Measurements from ENCODE around the gene ATG9B. TPM values are rescaled to one million over a fixed set of nuclear protein-coding genes. Genes with fewer than 3 reads are reported as not detected.

ATG9B gene
- total and polyA plus RNA-seq, 2 of the 13 experiments (the other 11 are each of a cell fraction or from before 2014, with no cell fraction given): 0.24 TPM; not detected in 1

GRCh38 chr7:151057989-151058780 lies 33.9 kb upstream of the ATG9B start (continued):
- no peak for TF ChIP-seq ZBTB4 (CRISPR knock-in tag; IDR thresholded peaks at IDR 0.05; ENCODE audit: borderline replicate concordance)
- TF ChIP-seq SRSF4 (IDR thresholded peaks at IDR 0.05; ENCODE audit: low read depth, low read length, poor library complexity, severe bottlenecking): no peak
- TF ChIP-seq CCDC6 (CRISPR knock-in tag; IDR thresholded peaks at IDR 0.05): peak; percentile 83
- peak; percentile 51 for TF ChIP-seq TBL1XR1 (IDR thresholded peaks at IDR 0.05; ENCODE audit: borderline replicate concordance, low read length, partially characterized antibody)
- no peak for TF ChIP-seq GZF1 (CRISPR knock-in tag; IDR thresholded peaks at IDR 0.05)
- peak; percentile 52; the same call in 1 of the 2 replicates for TF ChIP-seq NFYC (CRISPR knock-in tag; IDR thresholded peaks at IDR 0.05)
- TF ChIP-seq ELK4 (CRISPR knock-in tag; IDR thresholded peaks at IDR 0.05; ENCODE audit: borderline replicate concordance): no peak
- TF ChIP-seq NR2F6 (IDR thresholded peaks at IDR 0.05): no peak
- peak; percentile 8; the same call in 1 of the 2 replicates for TF ChIP-seq NR2F6 (CRISPR knock-in tag; IDR thresholded peaks at IDR 0.05)
- no peak for TF ChIP-seq PREB (CRISPR knock-in tag; IDR thresholded peaks at IDR 0.05)
- 0 out of 2 replicates have a peak, but pooled peaks have one; percentile 23 for TF ChIP-seq ZNF709 (CRISPR knock-in tag; IDR thresholded peaks at IDR 0.05)
- TF ChIP-seq ZNF781 (CRISPR knock-in tag; IDR thresholded peaks at IDR 0.05; ENCODE audit: borderline replicate concordance, not compliant biosample characterization): no peak
- TF ChIP-seq PRDM4 (CRISPR knock-in tag; IDR thresholded peaks at IDR 0.05; ENCODE audit: borderline replicate concordance): no peak
- no peak for TF ChIP-seq DMAP1 (CRISPR knock-in tag; IDR thresholded peaks at IDR 0.05)
- no peak for TF ChIP-seq GTF3A (CRISPR knock-in tag; conservative IDR thresholded peaks at IDR 0.05)
